ENCODE data around the gene RARA. TPM values are rescaled to one million over a fixed set of nuclear protein-coding genes. Genes with fewer than 3 reads are reported as not detected.

RARA gene
- total RNA-seq, 1 experiment from 2014 or later, result 12.2 TPM

DNA sequence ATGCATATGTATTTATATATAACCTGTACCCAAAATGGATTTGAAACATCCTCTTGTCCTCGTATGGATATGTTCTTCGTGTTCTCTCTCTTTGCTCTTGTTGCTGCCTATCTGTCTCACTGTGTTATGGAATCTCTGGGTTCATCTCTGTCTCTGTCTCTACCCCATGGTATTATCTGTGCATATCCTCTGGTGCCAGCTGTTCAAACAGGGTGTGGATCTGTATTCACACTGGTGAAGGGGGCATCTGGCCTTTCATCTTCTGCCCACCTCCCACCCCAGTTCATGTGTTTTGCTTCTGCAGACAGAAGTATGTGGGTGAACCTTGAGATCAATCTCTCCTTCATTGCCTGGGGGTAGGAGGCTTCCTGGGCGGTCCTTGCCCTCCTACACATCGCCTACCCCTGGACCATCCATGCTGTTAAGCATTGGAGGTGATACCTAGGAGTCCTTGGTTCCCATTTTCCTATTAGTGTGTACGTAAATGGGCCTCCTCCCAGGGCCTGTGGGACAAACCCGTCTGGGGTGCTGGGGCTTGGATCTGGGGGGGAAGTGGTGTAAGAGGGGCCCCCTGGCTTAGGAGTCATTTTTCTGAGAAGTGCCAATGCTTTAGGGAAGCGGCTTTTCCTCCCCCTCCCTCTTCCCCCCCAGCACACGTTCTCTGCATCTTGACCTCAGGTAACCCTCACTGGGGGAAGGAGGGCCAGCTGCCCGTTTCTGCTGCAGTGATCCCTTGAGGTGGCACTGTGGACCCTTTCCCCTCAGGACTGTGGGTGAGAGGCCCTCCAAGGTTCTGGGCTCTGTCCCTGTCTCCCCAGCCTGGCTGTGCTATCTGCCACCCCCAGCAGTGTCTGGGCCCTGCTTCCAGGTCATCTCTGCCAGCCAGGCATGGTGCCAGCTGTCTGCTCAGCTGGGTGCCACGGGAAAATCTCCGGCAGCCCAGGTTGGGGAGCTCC lies 21.1 kb downstream of the RARA start:
- Mint-ChIP-seq H3K27ac (ENCODE audit: low read depth, unreplicated experiment) (no peak overlapping the region), H3K4me3 (ENCODE audit: unreplicated experiment) (no peak overlapping the region)
- POLR2A ChIA-PET, result interaction anchor here (0.6 to 1.5 kb wide), 8 partner anchors 8 to 85 kb away, joined by 3 to 5 read pairs (median 3); partner anchors contain the start of gene CDC6

DNA sequence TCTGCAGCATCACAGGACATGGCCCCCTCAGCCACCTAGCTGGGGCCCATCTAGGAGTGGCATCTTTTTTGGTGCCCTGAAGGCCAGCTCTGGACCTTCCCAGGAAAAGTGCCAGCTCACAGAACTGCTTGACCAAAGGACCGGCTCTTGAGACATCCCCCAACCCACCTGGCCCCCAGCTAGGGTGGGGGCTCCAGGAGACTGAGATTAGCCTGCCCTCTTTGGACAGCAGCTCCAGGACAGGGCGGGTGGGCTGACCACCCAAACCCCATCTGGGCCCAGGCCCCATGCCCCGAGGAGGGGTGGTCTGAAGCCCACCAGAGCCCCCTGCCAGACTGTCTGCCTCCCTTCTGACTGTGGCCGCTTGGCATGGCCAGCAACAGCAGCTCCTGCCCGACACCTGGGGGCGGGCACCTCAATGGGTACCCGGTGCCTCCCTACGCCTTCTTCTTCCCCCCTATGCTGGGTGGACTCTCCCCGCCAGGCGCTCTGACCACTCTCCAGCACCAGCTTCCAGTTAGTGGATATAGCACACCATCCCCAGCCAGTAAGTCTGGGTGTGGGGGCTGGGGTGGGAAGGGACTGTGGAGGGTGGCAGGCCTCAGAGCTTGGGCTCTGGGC lies 22.0 kb downstream of the RARA start:
- Mint-ChIP-seq H3K9me3 (ENCODE audit: unreplicated experiment) (no peaks in the 10 kb centered on the region), H3K36me3 (ENCODE audit: insufficient read depth, unreplicated experiment) (peaks cover 8% of the 10 kb centered on the region), H3K27me3 (ENCODE audit: insufficient read depth, unreplicated experiment) (no peaks in the 10 kb centered on the region), H3K4me1 (ENCODE audit: insufficient read depth, unreplicated experiment) (peaks cover 53% of the 10 kb centered on the region), H3K4me3 (ENCODE audit: unreplicated experiment) (no peak overlapping the region), H3K27ac (ENCODE audit: low read depth, unreplicated experiment) (no peak overlapping the region)
- intact Hi-C loops (cut with micrococcal nuclease), result no loop called here
- CTCF ChIA-PET, result interaction anchor here (0.7 to 1.7 kb wide), 5 partner anchors 12 to 50 kb away, joined by 3 to 5 read pairs (median 4); no protein-coding TSS in a partner anchor
- no peak for TF ChIP-seq CTCF (IDR thresholded peaks at IDR 0.05; ENCODE audit: unreplicated experiment)
- POLR2A ChIA-PET, result interaction anchor here (0.6 to 1.5 kb wide), 8 partner anchors 8 to 86 kb away, joined by 3 to 5 read pairs (median 3); partner anchors contain the start of gene CDC6
- no peak for DNase-seq (ENCODE audit: unreplicated experiment)
- no TSS peak for BruUV-seq (replicated peaks)

More for the DNA sequence above, 21.1 kb downstream of the RARA start:
- Mint-ChIP-seq H3K27me3 (ENCODE audit: insufficient read depth, unreplicated experiment) (no peaks in the 10 kb centered on the region), H3K9me3 (ENCODE audit: unreplicated experiment) (no peaks in the 10 kb centered on the region), H3K4me1 (ENCODE audit: insufficient read depth, unreplicated experiment) (peaks cover 55% of the 10 kb centered on the region), H3K36me3 (ENCODE audit: insufficient read depth, unreplicated experiment) (peaks cover 11% of the 10 kb centered on the region)
- TF ChIP-seq CTCF (IDR thresholded peaks at IDR 0.05; ENCODE audit: unreplicated experiment), result no peak
- intact Hi-C loops (cut with micrococcal nuclease), result no loop called here
- CTCF ChIA-PET, result interaction anchor here (0.7 to 1.7 kb wide), 4 partner anchors 11 to 49 kb away, joined by 3 to 5 read pairs (median 4); no protein-coding TSS in a partner anchor
- no TSS peak for BruUV-seq (replicated peaks)
- peak; percentile 65 for DNase-seq (ENCODE audit: unreplicated experiment)

DNA sequence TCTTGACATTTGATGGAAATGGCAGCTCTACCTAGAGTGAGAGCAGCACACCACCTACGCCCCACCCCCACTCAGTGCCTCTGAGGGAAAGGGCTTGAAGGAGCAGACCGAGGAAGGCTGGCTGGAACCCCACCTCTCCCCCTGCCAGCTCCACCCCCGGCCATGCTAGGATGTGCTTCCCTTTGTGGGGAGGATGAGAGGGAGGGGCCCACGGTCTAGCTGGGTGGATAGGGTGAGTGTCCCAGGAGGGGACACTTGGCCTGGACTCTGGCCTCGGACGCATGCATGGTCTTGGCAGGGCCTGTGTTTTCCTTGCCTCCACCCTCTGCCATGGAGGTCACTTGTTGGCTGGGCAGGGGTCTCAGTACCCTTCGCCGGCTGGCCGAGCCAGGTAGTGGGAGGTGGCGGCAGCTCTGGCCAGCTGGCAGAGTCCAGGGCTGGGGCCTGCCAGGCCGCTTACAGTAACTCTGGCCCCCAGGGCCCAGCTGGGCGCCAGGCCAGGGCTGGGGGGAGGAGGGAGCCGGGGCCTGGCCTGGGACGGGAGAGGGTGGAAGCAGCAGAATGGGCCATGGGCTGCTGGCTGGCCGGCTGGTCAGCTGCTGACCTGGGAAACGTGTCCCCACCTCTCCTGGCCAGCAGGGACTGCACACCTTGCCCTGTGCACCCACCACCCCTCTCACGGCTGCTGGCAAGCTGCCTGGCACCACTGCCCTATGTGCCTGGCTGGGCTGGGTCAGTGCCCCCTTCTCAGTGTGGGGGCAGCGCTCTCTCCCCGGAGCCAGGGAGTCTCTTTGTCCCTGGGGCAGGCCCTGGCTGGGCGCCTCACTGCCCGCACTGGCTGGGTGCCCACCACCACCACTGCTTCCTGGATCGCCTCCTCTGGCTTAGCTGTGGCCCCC lies 23.0 kb downstream of the RARA start:
- intact Hi-C loops (cut with micrococcal nuclease), result no loop called here
- ChIA-PET POLR2A (interaction anchor here (0.7 to 1.5 kb wide), 4 partner anchors 13 to 200 kb away, joined by 3 to 5 read pairs (median 4); partner anchors contain the start of gene CDC6), CTCF (interaction anchor here (0.7 to 1.7 kb wide), 2 partner anchors 13 to 27 kb away, joined by 3 to 5 read pairs; no protein-coding TSS in a partner anchor)
- BruUV-seq (replicated peaks), result no TSS peak
- TF ChIP-seq CTCF (IDR thresholded peaks at IDR 0.05; ENCODE audit: unreplicated experiment), result no peak
- Mint-ChIP-seq H3K4me3 (ENCODE audit: unreplicated experiment) (no peak overlapping the region), H3K4me1 (ENCODE audit: insufficient read depth, unreplicated experiment) (peaks cover 48% of the 10 kb centered on the region), H3K9me3 (ENCODE audit: unreplicated experiment) (no peaks in the 10 kb centered on the region), H3K36me3 (ENCODE audit: insufficient read depth, unreplicated experiment) (peaks cover 8% of the 10 kb centered on the region), H3K27ac (ENCODE audit: low read depth, unreplicated experiment) (no peak overlapping the region), H3K27me3 (ENCODE audit: insufficient read depth, unreplicated experiment) (no peaks in the 10 kb centered on the region)
- peak; percentile 89 for DNase-seq (ENCODE audit: unreplicated experiment)

Measured in MCF 10A (cell line).